ENCODE results near the gene PDX1.
"Not testable (repeated sequence)": the region's sequence is repeated elsewhere in the genome, so short reads cannot be mapped to it uniquely, and the experiment has no call there.

The PDX1 gene

GRCh38 chr13:27956576-27957300 lies 36.9 kb downstream of the PDX1 start:
- no peak for DNase-seq (ENCODE audit: low read depth, low spot score)

GRCh38 chr13:27959976-27960361 lies 40.2 kb downstream of the PDX1 start:
- DNase-seq (ENCODE audit: low read depth, low spot score): no peak

DNA sequence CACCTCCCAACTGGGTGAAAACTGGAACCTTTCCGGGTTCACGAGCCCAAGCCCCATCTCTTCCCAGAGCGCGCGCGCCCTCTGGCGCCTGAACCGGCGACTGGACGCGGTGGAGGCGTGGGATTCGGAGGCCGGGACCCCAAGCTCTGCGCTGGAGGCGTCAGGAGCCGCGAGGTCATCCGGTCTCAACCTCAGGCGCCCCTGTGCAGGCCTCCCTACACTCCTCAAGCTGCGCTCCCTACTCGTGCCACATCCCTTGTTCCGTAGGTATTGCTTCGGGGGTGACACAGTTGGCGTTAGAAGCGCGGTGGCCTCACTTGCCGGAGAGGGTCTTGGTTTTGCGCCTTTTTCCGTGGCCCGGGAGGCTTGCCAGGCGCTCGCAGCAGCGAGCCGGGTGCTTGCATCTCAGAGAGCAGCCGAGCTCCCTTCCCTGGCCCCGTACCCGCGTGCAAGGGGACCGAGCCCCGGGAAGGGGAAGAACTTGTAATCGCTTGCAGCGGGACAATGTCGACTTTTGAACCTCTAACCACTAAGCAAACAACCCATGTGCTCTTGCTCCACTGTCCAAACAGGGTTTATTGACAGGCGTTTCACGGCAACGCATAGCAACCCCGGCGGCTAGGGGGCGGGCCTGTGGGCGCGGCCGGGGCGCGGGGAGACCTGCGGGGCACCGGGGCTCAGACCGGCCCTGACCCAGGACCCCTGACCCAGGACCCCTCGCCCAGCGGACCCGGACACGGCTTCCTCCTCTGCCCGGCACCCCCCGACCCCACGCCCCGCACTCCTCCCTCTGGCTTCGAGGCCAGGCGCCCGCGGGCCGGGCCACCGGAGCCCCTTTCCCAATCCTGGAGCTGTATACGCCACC lies 40.8 kb downstream of the PDX1 start:
- no peak for DNase-seq (ENCODE audit: low read depth, low spot score)

DNA sequence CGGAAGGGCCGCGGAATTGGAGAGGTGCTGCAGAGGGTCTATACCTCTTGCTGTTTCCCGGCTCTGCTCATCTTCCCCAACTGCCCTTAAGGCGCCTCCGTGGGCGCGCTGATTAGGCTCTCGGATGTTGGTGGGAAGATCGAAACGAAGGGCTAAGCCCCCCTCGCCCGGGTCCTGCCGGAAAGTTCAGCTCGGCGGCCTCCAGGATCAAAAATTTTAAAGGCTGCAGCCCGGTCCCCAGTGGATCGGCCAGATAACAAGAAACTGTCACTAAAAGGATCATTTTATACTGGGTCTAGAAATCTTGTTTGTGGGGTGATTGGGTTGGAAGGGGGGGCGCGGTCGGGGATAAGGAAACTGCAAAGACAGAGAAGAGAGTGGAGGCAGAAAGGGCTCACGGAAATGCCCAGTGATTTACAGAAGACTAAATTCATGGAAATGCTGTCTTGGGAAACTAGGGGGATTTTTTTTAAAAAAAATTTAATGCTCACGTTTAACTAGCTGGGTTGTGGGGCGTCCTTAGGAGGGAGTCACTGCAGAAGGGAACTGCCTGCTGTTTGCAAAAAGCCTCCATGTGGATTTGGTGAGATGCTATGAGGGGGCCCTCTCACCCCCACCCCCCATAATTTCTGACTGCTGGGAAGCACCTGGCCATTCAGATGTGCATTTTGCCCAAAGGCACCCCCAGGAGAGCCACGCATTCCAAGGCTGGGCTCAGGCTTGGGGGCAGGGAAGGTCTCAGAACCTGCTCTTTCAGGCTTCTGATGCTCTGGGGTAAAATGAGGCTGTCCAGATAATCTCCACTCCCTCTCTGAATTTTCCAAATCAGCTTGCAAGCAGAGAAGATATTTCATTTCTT lies 41.7 kb downstream of the PDX1 start:
- no peak for DNase-seq (ENCODE audit: low read depth, low spot score)

- no peak for DNase-seq (ENCODE audit: low read depth, low spot score)
Measured at GRCh38 chr13:27962128-27962841, 42.5 kb downstream of the PDX1 start.

DNA sequence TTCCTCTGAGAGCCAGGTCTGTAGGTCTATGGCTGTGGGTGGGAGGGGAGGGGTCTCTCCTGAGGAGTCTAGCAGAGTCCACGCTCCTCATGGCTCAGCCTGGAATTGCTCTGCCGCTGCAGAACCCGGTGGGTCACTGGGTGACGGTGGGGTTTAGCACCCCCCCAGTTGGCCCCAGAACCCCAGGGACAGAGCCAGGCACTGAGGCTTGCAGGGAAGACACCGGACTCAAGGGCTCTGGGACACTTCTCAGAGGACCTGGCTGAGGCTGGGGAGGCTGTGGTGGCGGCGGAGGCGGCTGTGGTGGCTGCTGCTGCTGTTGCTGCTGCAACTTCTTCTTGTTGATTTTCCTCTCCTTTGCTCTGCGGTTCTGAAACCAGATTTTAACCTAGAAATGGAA lies 43.2 kb downstream of the PDX1 start:
- DNase-seq (ENCODE audit: low read depth, low spot score): no peak

GRCh38 chr13:27963491-27963890 lies 43.7 kb downstream of the PDX1 start:
- DNase-seq (ENCODE audit: low read depth, low spot score): no peak

GRCh38 chr13:27964206-27964605 lies 44.4 kb downstream of the PDX1 start:
- not testable (repeated sequence) for DNase-seq (ENCODE audit: low read depth, low spot score)

- no peak for DNase-seq (ENCODE audit: low read depth, low spot score)
Measured at GRCh38 chr13:27964741-27965323, 45.0 kb downstream of the PDX1 start.

DNA sequence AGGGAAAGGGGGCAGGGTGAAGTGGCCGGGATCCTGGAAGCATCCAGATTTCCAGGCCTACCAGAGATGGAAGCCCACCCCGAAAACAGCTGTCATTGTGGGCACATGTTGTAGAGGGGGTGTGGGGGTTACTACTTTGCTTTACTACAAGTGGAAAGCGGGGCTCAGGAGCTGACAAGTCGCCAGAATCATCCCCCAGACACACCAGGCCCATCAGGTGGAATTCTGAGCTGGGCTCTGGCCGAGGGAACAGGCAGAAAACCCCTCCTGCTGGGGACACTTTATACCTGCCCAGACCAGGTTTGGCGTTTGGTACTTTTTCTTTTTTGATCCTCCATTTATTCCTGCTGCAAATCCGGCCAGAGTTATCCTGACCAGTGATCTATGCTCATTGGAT lies 45.5 kb downstream of the PDX1 start:
- no peak for DNase-seq (ENCODE audit: low read depth, low spot score)

DNA sequence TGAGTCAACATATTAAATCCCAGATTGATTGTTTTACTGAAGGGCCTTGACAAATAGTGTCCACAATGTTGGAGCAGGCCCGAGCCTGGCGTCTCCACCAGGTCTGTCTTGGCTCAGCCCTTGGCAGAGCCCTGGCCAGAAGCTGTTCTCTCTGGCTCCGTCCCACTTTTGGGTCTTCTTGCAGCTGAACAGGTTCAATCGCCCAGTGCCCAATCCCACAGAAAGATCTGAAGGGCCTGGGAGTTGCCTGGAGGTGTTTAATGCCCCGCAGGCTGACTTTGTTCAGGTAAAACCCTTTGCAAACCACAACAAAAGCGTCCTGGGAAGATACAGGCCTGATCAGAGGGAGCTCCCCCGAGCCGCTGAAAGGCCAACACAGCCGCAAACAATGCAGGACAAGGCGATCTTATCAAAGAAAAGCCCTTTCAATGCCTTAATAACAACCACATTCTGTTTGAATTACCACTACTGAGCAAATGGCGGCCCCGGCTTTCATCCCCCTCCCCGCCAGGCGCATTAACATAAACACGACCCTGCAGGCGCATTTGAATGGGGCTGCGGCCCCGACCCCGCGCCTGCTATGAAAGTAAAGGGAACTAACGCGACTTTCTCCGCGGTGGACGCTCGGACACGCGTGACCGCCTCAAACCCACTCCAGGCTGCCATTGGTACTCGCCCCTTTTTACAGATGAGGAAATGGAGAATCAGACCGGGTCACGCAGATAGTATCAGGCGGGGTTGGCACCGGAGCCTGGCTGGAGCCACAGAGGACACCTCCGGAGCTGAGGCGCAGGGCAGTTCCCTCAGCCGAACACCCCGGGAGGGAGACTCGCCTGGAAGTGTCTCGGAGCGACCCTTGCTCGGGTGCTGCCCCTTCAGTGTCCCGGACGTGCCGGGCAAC lies 46.2 kb downstream of the PDX1 start:
- DNase-seq (ENCODE audit: low read depth, low spot score): no peak

DNA sequence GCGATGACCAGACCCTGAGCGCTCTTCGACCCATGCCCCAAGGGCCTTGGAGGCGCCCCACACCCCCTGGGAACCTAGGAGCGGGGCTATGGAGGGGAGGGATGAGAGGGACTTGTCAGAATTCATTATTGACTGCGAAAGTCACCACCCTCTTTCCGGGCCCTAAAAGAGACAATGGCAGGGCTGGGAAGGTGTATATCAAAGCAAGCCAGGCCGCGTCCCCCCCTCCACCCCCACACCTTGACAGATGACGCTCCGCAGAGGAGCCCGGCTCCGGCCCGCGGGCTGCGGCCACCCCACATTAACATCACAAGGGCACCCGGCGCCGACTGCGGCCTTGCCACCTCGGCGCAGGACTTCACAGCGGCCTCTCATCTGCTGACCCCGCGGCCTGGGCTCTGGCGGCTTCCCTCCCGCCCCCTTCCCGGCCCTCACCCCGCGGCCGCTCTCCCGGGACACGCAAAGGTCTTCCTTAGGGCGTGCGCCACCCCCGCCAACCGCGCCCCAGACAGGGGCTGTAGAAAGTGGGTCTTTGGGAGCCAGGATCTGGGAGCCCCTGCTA lies 46.9 kb downstream of the PDX1 start:
- no peak for DNase-seq (ENCODE audit: low read depth, low spot score)

DNA sequence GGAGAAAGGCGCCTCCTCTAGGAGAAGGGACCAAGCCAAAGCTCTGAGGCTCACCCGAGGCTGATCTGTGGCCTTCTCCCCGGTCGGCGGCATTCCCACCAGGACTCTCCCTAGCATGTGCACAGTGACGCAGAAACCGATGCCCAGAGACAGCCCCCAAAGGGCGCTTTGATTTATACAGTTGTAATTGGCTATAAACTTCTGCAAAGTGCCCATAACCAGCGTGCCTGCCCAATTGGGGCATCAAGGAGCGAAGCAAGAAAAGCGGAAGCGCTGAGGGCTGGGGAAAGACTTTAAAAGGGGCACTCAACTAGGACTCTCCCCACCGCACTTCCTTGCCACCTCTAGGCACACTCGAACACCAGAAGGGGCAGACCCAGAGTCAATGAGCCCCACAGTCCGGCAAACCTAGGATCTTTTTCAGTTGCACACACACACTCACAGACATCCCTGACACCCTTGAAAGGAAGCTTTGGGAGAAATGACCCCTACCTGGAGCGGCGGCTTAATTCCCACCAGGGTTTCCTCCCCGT lies 47.5 kb downstream of the PDX1 start:
- no peak for DNase-seq (ENCODE audit: low read depth, low spot score)

DNA sequence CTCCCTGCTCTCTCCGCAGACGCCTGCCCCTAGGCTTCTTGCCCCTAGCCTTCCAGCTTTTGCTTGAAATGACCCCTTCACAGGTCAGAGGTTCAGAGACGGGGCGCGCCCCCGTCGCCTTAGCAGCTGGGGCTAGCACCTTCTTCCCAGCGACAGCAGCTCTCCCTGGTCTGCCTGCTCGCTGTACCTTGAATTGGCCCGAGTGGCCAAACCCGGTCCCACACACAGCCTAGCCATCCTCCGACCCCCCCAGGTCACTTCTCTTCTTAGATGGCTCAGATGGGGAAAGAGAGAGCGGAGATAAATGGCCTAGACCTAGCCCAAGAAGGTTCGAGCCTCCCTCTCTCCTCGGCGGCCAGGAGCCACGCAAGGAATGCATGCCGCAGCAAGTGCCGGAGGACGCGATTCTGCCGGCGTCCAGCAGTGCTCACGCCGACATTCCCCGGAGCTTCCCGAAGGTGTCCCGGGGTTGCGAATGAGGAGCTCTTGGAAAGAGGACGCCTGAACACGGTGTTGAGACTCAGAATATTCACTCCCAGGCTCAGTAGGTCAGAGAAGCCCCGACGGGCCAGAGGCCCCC lies 48.0 kb downstream of the PDX1 start:
- DNase-seq (ENCODE audit: low read depth, low spot score): no peak

DNA sequence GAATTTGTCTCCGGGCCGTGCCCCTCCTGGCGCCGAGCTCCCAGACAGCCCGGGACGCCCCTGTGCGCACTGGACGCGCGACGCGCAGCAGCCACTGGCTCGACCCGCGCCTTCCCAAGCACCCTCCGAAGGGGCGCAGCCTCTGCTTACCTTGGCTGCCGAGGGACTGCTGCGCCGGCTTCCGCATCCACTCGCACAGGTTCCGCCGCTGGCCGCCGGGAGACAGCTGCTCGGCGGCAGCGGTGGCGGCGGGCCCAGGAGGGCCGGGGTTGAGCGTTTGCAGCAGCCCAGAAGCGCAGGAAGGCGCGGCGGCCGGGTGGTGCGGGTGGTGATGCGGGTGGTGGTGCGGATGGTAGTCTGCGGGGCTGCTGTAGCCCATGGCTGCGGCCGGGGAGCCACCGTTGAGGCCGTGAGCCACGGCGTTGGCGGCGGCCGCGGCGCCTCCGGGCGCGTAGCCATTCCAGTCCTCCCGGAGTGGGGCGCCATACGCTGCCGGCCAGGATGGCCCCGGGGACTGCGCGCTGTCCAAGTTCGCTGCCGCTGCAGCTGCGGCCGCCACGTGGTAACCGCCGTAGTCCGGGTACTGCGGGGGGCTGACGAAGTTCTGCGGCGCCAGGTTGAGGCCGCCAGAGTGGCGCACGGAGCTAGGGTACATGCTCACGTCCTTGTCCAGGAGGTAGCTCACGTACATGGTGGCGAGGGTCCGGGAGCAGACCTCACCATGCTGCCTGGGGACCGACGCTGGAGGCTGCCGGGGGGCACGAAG lies 48.7 kb downstream of the PDX1 start:
- DNase-seq (ENCODE audit: low read depth, low spot score): no peak

DNA sequence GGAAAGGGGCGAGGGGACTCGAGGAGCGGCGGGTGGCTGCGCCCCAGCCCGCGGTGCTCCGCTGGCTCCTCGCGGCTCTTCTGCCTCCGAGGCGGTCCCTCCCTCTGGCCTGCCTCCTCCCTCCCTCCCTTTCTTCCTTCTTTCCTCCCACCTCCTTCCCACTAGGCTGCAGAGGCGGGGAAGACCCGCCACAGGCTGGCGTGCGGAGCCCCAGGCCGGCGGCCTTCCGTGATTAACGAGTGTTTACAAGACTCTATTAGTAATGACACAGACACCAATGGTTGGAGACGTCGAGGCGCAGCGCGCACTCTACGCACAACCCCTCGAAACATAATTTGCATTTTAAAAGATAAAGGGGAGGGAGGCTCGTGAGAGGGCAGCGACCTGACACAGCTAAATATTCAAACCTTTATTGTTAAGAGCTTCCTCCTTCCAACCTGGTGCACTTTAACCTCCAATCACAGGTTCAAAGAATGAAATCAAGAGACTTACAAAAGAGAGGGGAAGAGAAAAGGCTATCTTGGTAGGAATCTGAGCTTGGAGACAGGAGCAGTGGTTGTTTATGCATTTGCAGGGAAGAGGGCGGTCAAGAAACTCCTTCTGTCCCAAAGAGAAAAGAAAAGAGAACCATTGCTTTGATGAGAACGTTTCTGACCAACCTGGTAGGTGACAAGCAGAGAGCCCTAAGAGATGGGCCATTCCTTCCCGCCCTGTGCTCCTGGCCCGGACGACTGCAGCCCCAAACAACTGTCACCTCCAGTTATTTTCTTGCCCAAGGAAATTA lies 49.5 kb downstream of the PDX1 start, which contains the start of gene CDX2:
Gene CDX2, minus strand, starts transcription at position 234 of the 784 bp plus-strand sequence. CDS start 309 bp downstream, outside the sequence.
- no peak for DNase-seq (ENCODE audit: low read depth, low spot score)

- no peak for DNase-seq (ENCODE audit: low read depth, low spot score)
Measured at GRCh38 chr13:27969866-27970229, 50.0 kb downstream of the PDX1 start.
